Measurements from ENCODE around the gene APOA1.

The APOA1 gene

GRCh38 chr11:116788975-116789374 lies 48.4 kb downstream of the APOA1 start:
- no peak for DNase-seq (ENCODE audit: low read depth in 2 of 2)

- DNase-seq (ENCODE audit: low read depth in 2 of 2): no peak
Measured at GRCh38 chr11:116788534-116788933, 48.9 kb downstream of the APOA1 start.

- peak; percentile 72 to 74 for DNase-seq (ENCODE audit: low read depth in 2 of 2)
Measured at GRCh38 chr11:116787786-116788486, 49.5 kb downstream of the APOA1 start, which contains the start of gene ZPR1. ZPR1 (minus strand) TSS chr11:116788023; CDS start chr11:116787990, 33 bp downstream.

GRCh38 chr11:116787436-116787785 lies 50.0 kb downstream of the APOA1 start:
- no peak for DNase-seq (ENCODE audit: low read depth in 2 of 2)

GRCh38 chr11:116786966-116787365 lies 50.5 kb downstream of the APOA1 start:
- no peak for DNase-seq (ENCODE audit: low read depth in 2 of 2)

GRCh38 chr11:116786326-116786725 lies 51.1 kb downstream of the APOA1 start:
- no peak for DNase-seq (ENCODE audit: low read depth in 2 of 2)

Measured in stimulated activated CD8-positive, alpha-beta memory T cell treated with anti-CD3 and anti-CD28 coated beads, Interleukin-7, amount 100 ng/mL, for 1 hour (primary cell).